LHCN-M2 (cell line): Measurements from ENCODE around the gene SALL3. TPM values are rescaled to one million over a fixed set of nuclear protein-coding genes. Genes with fewer than 3 reads are reported as not detected.

Experiments
- total RNA-seq: library from RNA; depleted of rRNA; stranded (reverse); fragments of >200 nt; gene quantifications from 2 replicates; pipeline ENCODE4 v1.2.3, GENCODE V29; 2014; rRNA removed

Gene SALL3
- total RNA-seq, 1 experiment from 2014 or later, result not detected

Other genes starting within 250 kb of the SALL3 start
- gene ATP9B, start 89.6 kb downstream of the SALL3 start, total RNA-seq, result 11.5 and 11.7 TPM in 2 replicates